ENCODE data around the gene CLDN15.
"Not testable (repeated sequence)": the region's sequence is repeated elsewhere in the genome, so short reads cannot be mapped to it uniquely, and the experiment has no call there.

Gene CLDN15

GRCh38 chr7:101202603-101202918 is 35.0 kb downstream of the CLDN15 start:
- FAIRE-seq = no peak
- DNase-seq (ENCODE audit: insufficient read length, low spot score) = no peak
- no peak for TF ChIP-seq POLR2A (IDR thresholded peaks at IDR 0.05; ENCODE audit: low read depth, low read length)

- DNase-seq (ENCODE audit: insufficient read length, low spot score) = no peak
- TF ChIP-seq POLR2A (IDR thresholded peaks at IDR 0.05; ENCODE audit: low read depth, low read length) = no peak
- no peak for FAIRE-seq
Observed at GRCh38 chr7:101201695-101202602, 35.7 kb downstream of the CLDN15 start.

GRCh38 chr7:101200862-101201599 is 36.6 kb downstream of the CLDN15 start, which contains the start of gene MOGAT3:
TSS of gene MOGAT3 (minus strand) at chr7:101201036. CDS start at chr7:101200854, 182 bp downstream.
- no peak for TF ChIP-seq POLR2A (IDR thresholded peaks at IDR 0.05; ENCODE audit: low read depth, low read length)
- no peak for DNase-seq (ENCODE audit: insufficient read length, low spot score)
- FAIRE-seq = no peak

- DNase-seq (ENCODE audit: insufficient read length, low spot score) (no peak), FAIRE-seq (no peak)
- TF ChIP-seq POLR2A (IDR thresholded peaks at IDR 0.05; ENCODE audit: low read depth, low read length) = no peak
Observed at GRCh38 chr7:101200504-101200861, 37.1 kb downstream of the CLDN15 start.

- not testable (repeated sequence) for FAIRE-seq; DNase-seq (ENCODE audit: insufficient read length, low spot score)
Observed at GRCh38 chr7:101199522-101199921, 38.1 kb downstream of the CLDN15 start.

- FAIRE-seq = no peak
- TF ChIP-seq POLR2A (IDR thresholded peaks at IDR 0.05; ENCODE audit: low read depth, low read length) = no peak
Observed at GRCh38 chr7:101198476-101198875, 39.1 kb downstream of the CLDN15 start.

GRCh38 chr7:101197991-101198390 is 39.6 kb downstream of the CLDN15 start:
- DNase-seq (ENCODE audit: insufficient read length, low spot score) (no peak), FAIRE-seq (no peak)
- TF ChIP-seq POLR2A (IDR thresholded peaks at IDR 0.05; ENCODE audit: low read depth, low read length) = no peak

More at GRCh38 chr7:101198476-101198875, 39.1 kb downstream of the CLDN15 start:
- no peak for DNase-seq (ENCODE audit: insufficient read length, low spot score)

- TF ChIP-seq POLR2A (IDR thresholded peaks at IDR 0.05; ENCODE audit: low read depth, low read length) = no peak
- FAIRE-seq = no peak
- no peak for DNase-seq (ENCODE audit: insufficient read length, low spot score)
Observed at GRCh38 chr7:101195884-101196283, 41.7 kb downstream of the CLDN15 start.

- FAIRE-seq (no peak), DNase-seq (ENCODE audit: insufficient read length, low spot score) (no peak)
- no peak for TF ChIP-seq POLR2A (IDR thresholded peaks at IDR 0.05; ENCODE audit: low read depth, low read length)
Observed at GRCh38 chr7:101189109-101189508, 48.5 kb downstream of the CLDN15 start.

- TF ChIP-seq POLR2A (IDR thresholded peaks at IDR 0.05; ENCODE audit: low read depth, low read length) = no peak
- no peak for FAIRE-seq
- DNase-seq (ENCODE audit: insufficient read length, low spot score) = no peak
Observed at GRCh38 chr7:101186844-101187428, 50.7 kb downstream of the CLDN15 start.

- FAIRE-seq = no peak
- no peak for TF ChIP-seq POLR2A (IDR thresholded peaks at IDR 0.05; ENCODE audit: low read depth, low read length)
- DNase-seq (ENCODE audit: insufficient read length, low spot score) = no peak
Observed at GRCh38 chr7:101186194-101186593, 51.4 kb downstream of the CLDN15 start.

- no peak for TF ChIP-seq POLR2A (IDR thresholded peaks at IDR 0.05; ENCODE audit: low read depth, low read length)
- FAIRE-seq (no peak), DNase-seq (ENCODE audit: insufficient read length, low spot score) (no peak)
Observed at GRCh38 chr7:101185258-101185839, 52.3 kb downstream of the CLDN15 start.

Data from H54 (cell line).